Measurements from ENCODE around the gene HEATR9. TPM values are rescaled to one million over a fixed set of nuclear protein-coding genes. Genes with fewer than 3 reads are reported as not detected.

Gene HEATR9
- total and polyA plus RNA-seq, 5 donors: not detected

DNA sequence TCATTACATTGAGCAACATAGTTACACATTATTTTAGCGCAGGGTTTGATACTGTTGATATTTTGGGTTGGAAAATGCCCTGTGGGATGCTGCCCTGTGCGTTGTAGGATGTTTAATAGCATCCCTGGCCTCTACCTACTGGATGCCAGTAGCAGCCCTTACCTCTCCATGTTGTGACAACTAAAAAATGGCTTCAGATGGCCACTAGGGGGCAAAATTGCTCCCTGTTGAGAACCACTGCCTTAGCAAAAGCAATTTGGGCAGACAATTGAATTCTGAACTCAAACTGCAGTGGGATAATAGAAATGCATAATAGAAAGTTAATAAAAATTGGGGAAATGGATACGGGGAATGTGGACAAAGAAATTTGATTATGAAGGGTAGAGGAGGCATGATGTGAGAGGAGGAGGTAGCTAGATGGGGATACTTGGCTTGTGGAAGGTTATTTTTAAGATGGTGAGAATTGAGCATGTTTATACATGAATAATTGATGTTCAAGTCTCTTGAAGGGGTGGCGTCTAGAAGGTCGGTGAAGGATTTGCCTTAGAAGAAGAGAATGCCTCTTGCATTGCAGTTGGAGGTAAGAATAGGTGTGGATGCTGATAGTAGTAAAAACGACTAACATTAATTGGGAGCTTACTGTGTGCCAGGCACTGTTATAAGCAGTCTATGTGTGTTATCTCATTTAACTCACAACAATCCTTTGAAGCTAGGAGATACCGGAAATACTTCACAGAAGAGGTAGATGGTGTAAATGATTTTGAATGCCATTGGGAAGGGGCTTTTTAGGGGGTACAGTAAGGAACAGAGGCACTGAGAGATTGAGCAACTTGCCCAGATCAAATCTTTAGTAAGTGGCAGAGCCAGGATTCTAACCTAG, 19.0 kb downstream of the HEATR9 start:
- ATAC-seq (peak; percentile 48 to 51), DNase-seq (peak in 1 of 3 donors; percentile 43)
- no peaks in the 10 kb centered on the region for H3K9me3 ChIP-seq (ENCODE audit: control insufficient read depth, low read length)
- intact Hi-C loops (cut with DNase I): no loop called here
- WGBS: 71% methylated on average over 7 of the region's 7 CpGs
- H3K27ac ChIP-seq (ENCODE audit: low read length): no peak overlapping the region
- no peaks in the 10 kb centered on the region for H3K27me3 ChIP-seq (ENCODE audit: control insufficient read depth, insufficient read depth)
- no peaks in the 10 kb centered on the region for H3K4me1 ChIP-seq (ENCODE audit: control insufficient read depth, insufficient read depth, low read length)
- no peak overlapping the region for H3K4me3 ChIP-seq (ENCODE audit: low read length)

GRCh38 chr17:35847633-35848373, 20.9 kb downstream of the HEATR9 start:
- ATAC-seq (no peak), DNase-seq (no peak)
- intact Hi-C loops (cut with DNase I): no loop called here
- no peak overlapping the region for H3K27ac ChIP-seq (ENCODE audit: low read length)
- no peaks in the 10 kb centered on the region for H3K27me3 ChIP-seq (ENCODE audit: control insufficient read depth, insufficient read depth)
- no peaks in the 10 kb centered on the region for H3K4me1 ChIP-seq (ENCODE audit: control insufficient read depth, insufficient read depth, low read length)
- H3K9me3 ChIP-seq (ENCODE audit: control insufficient read depth, low read length): no peaks in the 10 kb centered on the region
- no peak overlapping the region for H3K4me3 ChIP-seq (ENCODE audit: low read length)
- 77% methylated on average over 4 of the region's 4 CpGs for WGBS

GRCh38 chr17:35847006-35847405, 21.7 kb downstream of the HEATR9 start:
- Histone ChIP-seq H3K4me1 (ENCODE audit: control insufficient read depth, insufficient read depth, low read length) (no peaks in the 10 kb centered on the region), H3K4me3 (ENCODE audit: low read length) (no peak overlapping the region), H3K27me3 (ENCODE audit: control insufficient read depth, insufficient read depth) (no peaks in the 10 kb centered on the region), H3K27ac (ENCODE audit: low read length) (no peak overlapping the region), H3K9me3 (ENCODE audit: control insufficient read depth, low read length) (no peaks in the 10 kb centered on the region)
- WGBS: 75% methylated on average over 2 of the region's 2 CpGs
- no peak for DNase-seq
- intact Hi-C loops (cut with DNase I): no loop called here
- no peak for ATAC-seq

DNA sequence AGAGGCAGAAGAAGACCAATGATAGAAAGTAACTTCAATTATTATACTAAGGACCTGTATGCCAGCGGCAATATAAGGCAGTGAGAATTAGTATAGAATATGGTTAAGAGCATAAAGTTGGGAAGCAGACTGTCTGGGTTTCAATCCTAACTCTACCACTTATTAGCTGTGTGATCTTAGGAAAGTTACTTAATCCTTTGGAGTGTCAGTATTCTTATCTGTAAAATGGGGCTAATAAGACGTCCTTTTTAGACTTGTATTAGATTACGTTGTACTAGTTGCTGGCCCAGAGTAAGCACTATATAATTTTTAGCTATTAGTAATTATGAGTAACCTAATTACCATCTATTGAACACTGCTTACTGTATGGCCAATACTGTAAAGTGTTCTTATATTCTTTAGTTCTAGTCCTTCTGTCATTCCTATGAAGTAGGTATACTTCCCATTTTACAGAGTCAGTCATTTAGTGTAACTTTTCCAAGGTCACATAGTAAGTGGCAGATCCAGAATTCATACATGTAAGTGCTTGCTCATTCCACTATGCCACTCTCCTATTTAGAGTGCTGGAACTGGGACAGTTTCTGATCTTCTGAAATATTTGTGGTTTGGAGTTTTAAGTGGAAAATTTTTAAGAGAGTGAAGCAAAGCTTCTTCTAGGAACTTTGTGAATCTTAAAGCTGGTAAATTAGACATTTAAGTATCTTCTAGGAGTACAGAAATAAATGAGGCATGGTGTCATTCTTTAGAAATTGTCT, 22.5 kb downstream of the HEATR9 start:
- H3K9me3 ChIP-seq (ENCODE audit: control insufficient read depth, low read length): no peaks in the 10 kb centered on the region
- ATAC-seq (no peak), DNase-seq (no peak)
- no peaks in the 10 kb centered on the region for H3K4me1 ChIP-seq (ENCODE audit: control insufficient read depth, insufficient read depth, low read length)
- no peak overlapping the region for H3K27ac ChIP-seq (ENCODE audit: low read length)
- 86% methylated on average over 3 of the region's 3 CpGs for WGBS
- H3K27me3 ChIP-seq (ENCODE audit: control insufficient read depth, insufficient read depth): no peaks in the 10 kb centered on the region
- intact Hi-C loops (cut with DNase I): no loop called here
- H3K4me3 ChIP-seq (ENCODE audit: low read length): no peak overlapping the region

GRCh38 chr17:35844547-35844946, 24.1 kb downstream of the HEATR9 start:
- H3K27me3 ChIP-seq (ENCODE audit: control insufficient read depth, insufficient read depth): no peaks in the 10 kb centered on the region
- H3K27ac ChIP-seq (ENCODE audit: low read length): no peak overlapping the region
- ATAC-seq: no peak
- 97% methylated on average over 19 of the region's 19 CpGs for WGBS
- DNase-seq: no peak
- no peak overlapping the region for H3K4me3 ChIP-seq (ENCODE audit: low read length)
- intact Hi-C loops (cut with DNase I): no loop called here
- no peaks in the 10 kb centered on the region for H3K9me3 ChIP-seq (ENCODE audit: control insufficient read depth, low read length)
- no peaks in the 10 kb centered on the region for H3K4me1 ChIP-seq (ENCODE audit: control insufficient read depth, insufficient read depth, low read length)

GRCh38 chr17:35843698-35844097, 25.0 kb downstream of the HEATR9 start:
- no peak for ATAC-seq
- no peaks in the 10 kb centered on the region for H3K27me3 ChIP-seq (ENCODE audit: control insufficient read depth, insufficient read depth)

DNA sequence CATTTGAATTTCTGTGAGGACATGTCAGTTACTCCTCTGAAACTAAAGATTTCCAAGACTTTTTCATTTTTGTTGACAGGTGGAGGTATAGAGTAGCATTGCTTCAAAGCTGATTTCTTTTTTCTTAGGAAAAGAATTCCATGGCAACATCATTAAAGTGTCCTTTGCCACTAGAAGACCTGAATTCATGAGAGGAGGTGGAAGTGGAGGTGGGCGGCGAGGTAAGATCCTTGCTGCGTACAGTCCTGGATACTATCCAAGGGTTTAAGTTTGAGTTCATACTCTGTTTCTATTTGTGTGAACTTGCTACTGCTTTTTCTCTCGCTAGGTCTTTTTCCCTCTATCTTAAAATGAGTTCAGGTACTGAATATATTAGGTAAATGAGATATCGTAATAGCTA, 26.5 kb downstream of the HEATR9 start:
- DNase-seq (no peak), ATAC-seq (no peak)
- WGBS: 98% methylated on average over 5 of the region's 5 CpGs
- H3K4me1 ChIP-seq (ENCODE audit: control insufficient read depth, insufficient read depth, low read length): no peaks in the 10 kb centered on the region
- no peaks in the 10 kb centered on the region for H3K9me3 ChIP-seq (ENCODE audit: control insufficient read depth, low read length)
- H3K4me3 ChIP-seq (ENCODE audit: low read length): no peak overlapping the region
- intact Hi-C loops (cut with DNase I): no loop called here
- H3K27ac ChIP-seq (ENCODE audit: low read length): no peak overlapping the region
- H3K27me3 ChIP-seq (ENCODE audit: control insufficient read depth, insufficient read depth): no peaks in the 10 kb centered on the region

More at GRCh38 chr17:35843698-35844097, 25.0 kb downstream of the HEATR9 start:
- no peaks in the 10 kb centered on the region for H3K4me1 ChIP-seq (ENCODE audit: control insufficient read depth, insufficient read depth, low read length)
- H3K27ac ChIP-seq (ENCODE audit: low read length): no peak overlapping the region
- intact Hi-C loops (cut with DNase I): no loop called here
- no peak overlapping the region for H3K4me3 ChIP-seq (ENCODE audit: low read length)
- H3K9me3 ChIP-seq (ENCODE audit: control insufficient read depth, low read length): no peaks in the 10 kb centered on the region
- 97% methylated on average over 2 of the region's 2 CpGs for WGBS
- no peak for DNase-seq

DNA sequence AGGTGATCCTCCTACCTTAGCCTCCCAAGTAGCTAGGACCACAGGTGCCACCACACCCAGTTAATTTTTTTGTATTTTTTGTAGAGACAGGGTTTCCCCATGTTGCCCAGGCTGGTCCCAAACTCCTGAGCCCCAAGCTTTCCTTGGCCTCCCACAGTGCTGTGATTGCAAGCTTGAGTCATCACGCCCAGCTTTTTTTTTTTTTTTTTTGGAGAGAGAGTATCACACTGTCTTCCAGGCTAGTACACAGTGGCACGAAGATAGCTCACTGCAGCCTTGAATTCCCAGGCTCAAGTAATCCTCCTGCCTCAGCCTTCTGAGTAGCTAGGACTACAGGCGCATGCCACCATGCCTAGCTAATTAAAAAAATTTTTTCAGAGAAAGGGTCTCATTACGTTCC, 27.2 kb downstream of the HEATR9 start:
- no peak overlapping the region for H3K27ac ChIP-seq (ENCODE audit: low read length)
- H3K27me3 ChIP-seq (ENCODE audit: control insufficient read depth, insufficient read depth): no peaks in the 10 kb centered on the region
- intact Hi-C loops (cut with DNase I): no loop called here
- ATAC-seq (no peak), DNase-seq (no peak)
- no peaks in the 10 kb centered on the region for H3K4me1 ChIP-seq (ENCODE audit: control insufficient read depth, insufficient read depth, low read length)
- 77% methylated on average over 4 of the region's 4 CpGs for WGBS
- no peaks in the 10 kb centered on the region for H3K9me3 ChIP-seq (ENCODE audit: control insufficient read depth, low read length)
- no peak overlapping the region for H3K4me3 ChIP-seq (ENCODE audit: low read length)

DNA sequence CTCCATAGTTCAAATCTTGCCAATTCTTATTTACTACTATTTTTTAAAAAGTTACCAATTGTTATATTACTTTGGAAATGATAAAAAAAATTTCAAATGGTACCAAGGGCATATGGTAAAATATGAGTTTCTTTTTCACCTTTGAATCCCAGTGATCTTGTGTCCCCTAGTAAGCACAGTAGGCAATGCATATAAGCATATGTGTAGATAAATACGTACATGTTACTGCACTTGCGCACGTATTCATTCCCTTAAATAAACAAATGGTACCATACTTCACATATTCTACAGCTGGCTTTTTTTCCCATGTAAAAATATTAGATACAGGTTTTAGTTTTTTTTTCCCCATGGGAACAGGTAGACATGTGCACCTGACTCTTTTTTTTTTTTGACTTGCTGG, 27.6 kb downstream of the HEATR9 start:
- no peak overlapping the region for H3K4me3 ChIP-seq (ENCODE audit: low read length)
- no peaks in the 10 kb centered on the region for H3K27me3 ChIP-seq (ENCODE audit: control insufficient read depth, insufficient read depth)
- H3K4me1 ChIP-seq (ENCODE audit: control insufficient read depth, insufficient read depth, low read length): no peaks in the 10 kb centered on the region
- ATAC-seq (no peak), DNase-seq (no peak)
- intact Hi-C loops (cut with DNase I): no loop called here
- WGBS: 72% methylated on average over 3 of the region's 3 CpGs
- no peak overlapping the region for H3K27ac ChIP-seq (ENCODE audit: low read length)
- H3K9me3 ChIP-seq (ENCODE audit: control insufficient read depth, low read length): no peaks in the 10 kb centered on the region

GRCh38 chr17:35825206-35825605, 43.5 kb downstream of the HEATR9 start:
- ATAC-seq (no peak), DNase-seq (no peak)
- 99% methylated on average over 1 of the region's 1 CpG for WGBS
- Histone ChIP-seq H3K27ac (ENCODE audit: low read length) (no peak overlapping the region), H3K4me1 (ENCODE audit: control insufficient read depth, insufficient read depth, low read length) (no peaks in the 10 kb centered on the region), H3K4me3 (ENCODE audit: low read length) (no peak overlapping the region), H3K9me3 (ENCODE audit: control insufficient read depth, low read length) (no peaks in the 10 kb centered on the region), H3K27me3 (ENCODE audit: control insufficient read depth, insufficient read depth) (no peaks in the 10 kb centered on the region)
- intact Hi-C loops (cut with DNase I): no loop called here

DNA sequence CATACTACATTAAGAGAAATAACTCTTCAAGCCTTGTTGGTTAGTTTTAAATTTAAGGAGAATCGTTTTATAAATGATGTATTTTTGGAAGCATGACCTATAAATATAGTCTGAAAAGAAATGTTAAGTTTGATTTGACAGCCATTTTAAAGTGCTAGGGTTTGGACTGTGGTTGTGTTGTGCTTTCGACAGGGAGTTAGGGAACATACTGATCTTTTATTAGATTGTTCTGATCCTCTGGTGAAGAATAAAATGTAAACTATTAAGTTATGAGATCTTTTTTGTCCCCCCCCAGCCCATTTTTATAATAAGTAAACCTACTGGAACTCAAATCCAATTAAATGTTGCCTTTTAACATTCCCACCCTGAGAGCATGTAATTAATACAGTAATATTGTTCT, 47.4 kb downstream of the HEATR9 start:
- Histone ChIP-seq H3K4me3 (ENCODE audit: low read length) (no peak overlapping the region), H3K27me3 (ENCODE audit: control insufficient read depth, insufficient read depth) (no peaks in the 10 kb centered on the region), H3K27ac (ENCODE audit: low read length) (no peak overlapping the region), H3K9me3 (ENCODE audit: control insufficient read depth, low read length) (no peaks in the 10 kb centered on the region), H3K4me1 (ENCODE audit: control insufficient read depth, insufficient read depth, low read length) (peaks cover 2% of the 10 kb centered on the region)
- no peak for DNase-seq
- WGBS: 84% methylated on average over 2 of the region's 2 CpGs
- ATAC-seq: no peak
- intact Hi-C loops (cut with DNase I): no loop called here
